NCI-H146 treated with DMSO at 0.1 percent for 48 hours (cell line): ENCODE data around the gene ADSS2.
"Not testable (repeated sequence)": the region's sequence is repeated elsewhere in the genome, so short reads cannot be mapped to it uniquely, and the experiment has no call there.

ENCODE experiments used
- DNase-seq: peaks from one replicate; lab custom pipeline; 2025; ENCODE audit not compliant: unreplicated experiment; lab: John Stamatoyannopoulos, UW

Gene ADSS2

DNA sequence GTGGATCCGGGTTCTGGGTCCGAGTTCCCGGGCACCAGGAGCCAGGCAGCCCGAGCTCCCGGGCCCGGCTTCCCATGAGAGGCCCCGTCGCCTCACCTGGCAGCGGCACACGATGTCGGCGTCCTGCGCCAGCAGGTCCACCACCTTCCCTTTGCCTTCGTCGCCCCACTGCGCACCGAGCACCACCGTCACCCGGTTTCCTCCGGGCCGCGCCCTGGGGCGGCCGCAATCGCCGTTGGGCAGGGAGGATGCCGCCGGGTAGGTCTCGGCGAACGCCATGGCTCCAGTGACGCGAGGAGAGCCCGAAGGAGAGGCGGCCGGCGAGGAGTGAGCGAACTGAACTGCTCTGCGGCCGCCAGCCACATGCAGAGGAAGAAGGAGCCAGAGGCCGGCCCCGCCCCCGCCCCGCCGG lies at the start of gene ADSS2:
ADSS2 (minus strand) TSS at position 371 of the 412 bp plus-strand sequence; CDS start at position 279, 92 bp downstream.
- DNase-seq: no peak

DNA sequence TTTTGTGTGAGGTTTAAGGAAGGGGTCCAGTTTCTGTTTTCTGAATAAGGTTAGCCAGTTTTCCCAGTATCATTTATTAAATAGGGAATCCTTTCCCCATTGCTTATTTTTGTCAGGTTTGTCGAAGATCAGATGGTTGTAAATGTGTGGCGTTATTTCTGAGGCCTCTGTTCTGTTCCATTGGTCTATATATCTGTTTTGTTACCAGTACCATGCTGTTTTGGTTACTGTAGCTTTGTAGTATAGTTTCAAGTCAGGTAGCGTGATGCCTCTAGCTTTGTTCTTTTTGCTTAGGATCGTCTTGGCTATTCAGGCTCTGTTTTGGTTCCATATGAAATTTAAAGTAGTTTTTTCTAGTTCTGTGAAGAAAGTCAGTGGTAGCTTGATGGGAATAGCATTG lies 48.8 kb upstream of the ADSS2 start:
- DNase-seq: not testable (repeated sequence)

DNA sequence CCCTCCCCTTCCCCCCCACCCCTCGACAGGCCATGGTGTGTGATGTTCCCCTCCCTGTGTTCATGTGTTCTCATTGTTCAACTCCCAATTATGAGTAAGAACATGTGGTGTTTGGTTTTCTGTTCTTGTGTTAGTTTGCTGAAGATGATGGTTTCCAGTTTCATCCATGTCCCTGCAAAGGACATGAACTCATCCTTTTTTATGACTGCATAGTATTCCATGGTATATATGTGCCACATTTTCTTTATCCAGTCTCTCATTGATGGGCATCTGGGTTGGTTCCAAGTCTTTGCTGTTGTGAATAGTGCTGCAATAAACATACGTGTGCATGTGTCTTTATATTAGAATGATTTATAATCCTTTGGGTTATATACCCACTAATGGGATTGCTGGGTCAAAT lies 47.8 kb upstream of the ADSS2 start:
- DNase-seq: not testable (repeated sequence)

DNA sequence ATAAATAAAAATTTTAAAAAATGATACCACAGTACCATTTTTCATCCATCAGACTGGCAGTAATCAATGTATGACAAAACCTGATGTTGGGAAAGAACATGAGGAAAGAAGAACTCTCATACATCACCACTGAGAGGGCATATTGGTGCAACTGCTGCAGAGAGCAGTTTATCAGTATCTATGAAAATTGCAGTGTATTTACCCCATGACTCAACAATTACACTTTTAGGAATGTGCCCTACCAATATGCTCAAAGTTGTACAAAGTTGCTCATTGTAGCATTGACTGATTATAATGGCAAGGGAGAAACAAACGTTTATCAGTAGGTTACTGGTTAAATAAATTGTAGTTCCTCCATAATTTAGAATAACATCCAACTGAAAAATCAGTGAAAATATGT lies 46.1 kb upstream of the ADSS2 start:
- DNase-seq: no peak

DNA sequence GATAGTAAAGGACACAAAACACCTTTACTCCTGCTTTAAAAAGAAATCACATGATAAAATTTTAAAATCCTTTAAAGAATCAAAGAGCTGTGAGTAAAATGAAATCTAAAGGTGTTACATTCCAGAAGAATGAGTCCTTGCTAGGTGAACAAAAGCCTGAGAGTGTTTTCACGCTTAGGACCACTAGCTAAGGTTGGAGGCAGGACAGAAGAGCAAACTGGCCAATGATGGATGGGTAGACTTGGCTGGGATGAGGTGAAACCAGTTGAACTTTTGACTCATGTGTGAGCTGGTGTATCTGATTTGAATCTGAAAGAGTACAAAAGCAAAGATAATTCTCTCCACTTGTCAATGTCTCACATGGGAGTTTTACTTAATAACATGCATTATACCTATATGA lies 44.5 kb upstream of the ADSS2 start:
- DNase-seq: no peak

DNA sequence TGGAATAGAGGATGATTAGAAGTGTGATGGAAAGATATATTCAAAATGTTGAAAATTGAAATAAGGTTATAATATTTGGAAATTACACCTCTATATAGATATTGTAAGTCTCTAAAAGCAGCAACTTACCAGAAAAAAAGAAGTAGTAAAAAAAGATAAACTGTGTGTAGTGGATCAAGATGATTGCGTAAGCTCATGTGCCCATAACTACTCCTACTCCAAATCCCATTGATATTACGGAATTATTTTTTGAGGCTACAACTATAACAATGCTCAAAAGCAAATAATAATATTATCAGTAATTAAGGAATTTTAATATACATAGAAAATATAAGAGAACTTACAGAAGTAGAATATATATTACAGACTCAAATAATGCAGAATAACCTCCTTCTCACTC lies 42.9 kb upstream of the ADSS2 start:
- no peak for DNase-seq

DNA sequence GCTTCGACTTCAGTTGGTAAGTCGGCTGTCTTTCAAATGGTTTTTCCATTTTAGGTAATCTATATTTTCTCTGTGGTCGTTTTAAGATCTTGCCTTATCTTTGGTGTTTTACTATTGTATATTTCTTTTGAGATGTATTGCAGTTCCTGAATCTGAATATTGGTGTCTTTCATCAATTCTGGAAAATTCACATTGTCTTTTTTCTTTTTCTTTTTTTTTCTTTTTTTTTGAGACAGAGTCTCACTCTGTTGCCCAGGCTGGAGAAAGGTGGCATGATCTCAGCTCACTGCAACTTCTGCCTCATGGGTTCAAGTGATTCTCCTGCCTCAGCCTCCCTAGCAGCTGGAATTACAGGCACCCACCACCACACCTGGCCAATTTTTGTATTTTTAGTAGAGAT lies 33.3 kb upstream of the ADSS2 start:
- not testable (repeated sequence) for DNase-seq

DNA sequence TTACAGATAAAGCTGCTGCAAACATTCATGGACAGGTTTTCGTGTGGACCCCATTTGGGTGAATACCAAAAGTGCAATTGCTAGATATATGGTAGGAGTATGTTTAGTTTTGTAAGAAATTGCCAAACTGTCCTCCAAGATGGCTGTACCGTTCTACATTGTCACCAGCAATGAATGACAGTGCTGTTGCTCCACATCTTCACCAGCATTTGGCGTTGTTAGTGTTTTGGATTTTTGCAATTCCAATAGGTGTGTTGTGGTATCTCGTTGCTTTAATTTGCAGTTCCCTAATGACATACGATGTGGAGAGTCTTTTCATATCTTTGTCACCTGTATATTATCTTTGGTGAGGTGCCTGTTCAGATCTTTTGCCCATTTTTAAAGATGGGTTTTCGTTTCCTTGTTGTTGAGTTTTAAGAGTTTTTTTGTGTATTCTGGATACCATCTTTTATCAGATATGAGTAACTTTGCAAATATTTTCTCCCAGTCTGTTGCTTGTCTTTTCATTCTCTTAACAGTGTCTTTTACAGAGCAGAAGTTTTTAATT lies 21.4 kb upstream of the ADSS2 start:
- no peak for DNase-seq

DNA sequence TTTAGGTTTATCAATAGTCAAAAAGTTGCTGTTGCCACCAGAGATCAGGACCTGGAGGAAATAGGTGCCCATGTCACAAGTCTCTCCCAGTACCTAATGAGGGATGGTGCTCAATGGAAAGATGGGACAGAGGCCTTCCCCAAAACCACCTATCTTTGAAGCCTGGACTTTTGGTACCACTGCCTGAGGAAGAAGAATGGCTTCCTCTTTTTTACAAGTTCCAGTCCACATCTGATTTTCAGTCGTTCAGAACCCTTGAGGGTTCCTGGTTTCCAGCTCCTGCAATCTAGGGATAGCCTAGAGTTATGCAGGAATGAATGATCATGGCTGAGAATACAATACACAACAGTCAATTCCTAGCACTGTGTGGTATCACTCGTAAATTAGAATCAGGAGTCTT lies 15.0 kb upstream of the ADSS2 start:
- DNase-seq: no peak

DNA sequence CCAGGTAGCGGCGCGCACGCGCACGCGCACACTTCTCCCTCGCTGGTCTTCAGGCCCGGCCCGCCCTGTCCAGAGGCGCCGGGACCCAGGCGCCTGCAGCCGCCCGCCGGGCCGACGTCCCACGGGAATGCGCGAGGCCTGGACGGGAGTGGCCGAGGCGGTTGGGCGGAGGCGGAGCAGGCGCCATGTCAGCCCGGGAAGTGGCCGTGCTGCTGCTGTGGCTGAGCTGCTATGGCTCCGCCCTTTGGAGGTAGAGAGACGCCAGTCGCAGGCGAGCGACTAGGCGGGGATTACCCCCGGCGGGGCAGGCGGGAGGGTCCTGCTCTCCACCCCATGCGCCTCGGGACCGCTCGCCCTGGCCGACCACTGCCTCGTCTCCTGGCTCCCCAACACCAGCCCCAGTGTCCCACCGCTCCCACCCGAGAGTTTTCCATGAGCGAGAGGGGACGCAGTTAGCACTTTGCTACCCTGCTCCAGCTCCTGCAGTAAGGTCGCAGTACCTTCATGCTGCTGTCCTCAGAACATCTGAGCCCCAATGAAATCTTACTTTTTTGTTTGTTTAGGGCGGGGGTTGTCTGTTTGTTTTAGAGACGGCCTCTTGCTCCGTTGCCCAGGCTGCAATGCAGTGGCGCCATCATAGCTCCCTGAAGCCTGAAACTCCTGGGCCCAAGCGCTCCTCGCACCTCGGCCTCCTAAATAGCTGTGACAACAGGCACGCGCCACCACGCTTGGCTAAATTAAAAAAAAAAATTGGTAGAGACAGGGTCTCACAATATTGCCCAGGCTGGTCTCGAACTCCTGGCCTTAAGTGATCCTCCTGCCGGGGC lies 9.7 kb upstream of the ADSS2 start, which contains the start of gene CATSPERE:
CATSPERE (plus strand) TSS at position 29 of the 827 bp plus-strand sequence; CDS start at position 186, 157 bp downstream.
- peak; percentile 92 for DNase-seq

DNA sequence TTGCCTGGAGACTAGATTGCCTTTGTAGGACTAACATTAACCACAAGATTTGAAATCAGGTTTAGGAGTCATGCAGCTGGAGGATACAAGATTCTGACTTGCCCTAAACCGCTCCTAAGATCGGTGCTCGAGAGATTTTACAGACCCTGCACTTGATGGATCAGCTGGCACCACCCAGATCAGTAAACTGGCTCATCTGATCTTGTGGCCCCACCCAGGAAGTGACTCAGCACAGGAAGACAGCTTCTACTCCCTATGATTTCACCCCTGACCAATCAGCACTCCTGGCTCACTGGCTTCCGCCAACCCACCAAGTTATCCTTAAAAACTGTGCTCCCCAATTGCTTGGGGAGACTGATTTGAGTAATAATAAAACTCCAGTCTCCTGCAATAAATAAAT lies 8.5 kb upstream of the ADSS2 start:
- DNase-seq: no peak

DNA sequence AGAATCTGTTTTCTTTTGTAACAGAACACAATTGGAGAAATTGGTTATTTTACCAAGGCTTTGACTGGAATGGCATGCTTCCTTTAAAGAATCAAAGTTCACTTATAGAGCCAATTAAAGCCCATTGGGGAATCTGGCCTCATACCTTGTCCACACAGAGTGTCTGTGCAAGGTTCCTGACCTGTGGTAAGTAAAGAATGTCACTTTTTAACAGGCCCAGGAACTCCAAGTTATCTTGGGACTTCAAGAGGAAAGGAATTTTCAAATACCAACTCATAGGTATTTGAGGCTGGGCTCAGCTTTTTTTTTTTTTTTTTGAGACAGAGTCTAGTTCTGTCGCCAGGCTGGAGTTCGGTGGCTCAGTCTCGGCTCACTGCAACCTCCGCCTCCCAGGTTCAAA lies 7.1 kb upstream of the ADSS2 start:
- no peak for DNase-seq

DNA sequence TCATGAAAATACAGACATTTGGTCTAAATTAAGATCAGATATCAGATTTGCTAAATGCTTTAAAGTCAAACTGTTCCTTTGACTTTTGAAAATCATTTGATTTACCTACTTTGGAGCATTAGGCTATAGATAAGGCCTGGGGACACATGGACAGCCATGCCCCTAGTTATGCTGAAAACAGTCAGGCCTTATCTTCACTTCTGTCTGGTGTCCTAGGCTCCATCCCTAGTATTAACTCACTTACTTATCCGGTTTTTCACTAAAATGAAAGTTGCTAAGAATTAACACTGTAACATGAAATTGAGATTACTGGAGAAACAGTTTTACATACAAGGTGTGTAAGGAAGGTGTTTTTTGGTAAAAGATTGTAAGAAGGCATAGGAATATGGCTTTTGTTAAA lies 4.9 kb upstream of the ADSS2 start:
- no peak for DNase-seq

DNA sequence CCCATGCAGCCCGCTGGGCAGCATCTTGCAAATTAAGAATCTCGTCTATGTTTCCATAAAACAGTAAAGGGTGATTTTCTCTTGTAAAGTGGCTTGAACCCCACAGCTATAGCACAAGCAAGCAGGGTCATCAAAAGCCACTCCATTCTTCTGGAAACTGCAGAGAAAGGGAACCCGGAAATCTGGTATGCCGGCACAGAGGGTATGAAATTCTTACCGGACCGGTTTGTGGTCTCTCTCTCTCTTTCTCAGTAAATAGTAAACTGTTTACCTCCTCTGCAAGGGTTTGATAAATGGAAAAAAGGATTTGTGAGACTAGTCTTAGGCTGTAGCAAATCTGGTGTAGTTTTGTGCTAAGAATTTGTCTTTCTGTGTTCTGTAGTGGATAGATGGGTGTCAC lies 2.7 kb upstream of the ADSS2 start:
- DNase-seq: no peak

DNA sequence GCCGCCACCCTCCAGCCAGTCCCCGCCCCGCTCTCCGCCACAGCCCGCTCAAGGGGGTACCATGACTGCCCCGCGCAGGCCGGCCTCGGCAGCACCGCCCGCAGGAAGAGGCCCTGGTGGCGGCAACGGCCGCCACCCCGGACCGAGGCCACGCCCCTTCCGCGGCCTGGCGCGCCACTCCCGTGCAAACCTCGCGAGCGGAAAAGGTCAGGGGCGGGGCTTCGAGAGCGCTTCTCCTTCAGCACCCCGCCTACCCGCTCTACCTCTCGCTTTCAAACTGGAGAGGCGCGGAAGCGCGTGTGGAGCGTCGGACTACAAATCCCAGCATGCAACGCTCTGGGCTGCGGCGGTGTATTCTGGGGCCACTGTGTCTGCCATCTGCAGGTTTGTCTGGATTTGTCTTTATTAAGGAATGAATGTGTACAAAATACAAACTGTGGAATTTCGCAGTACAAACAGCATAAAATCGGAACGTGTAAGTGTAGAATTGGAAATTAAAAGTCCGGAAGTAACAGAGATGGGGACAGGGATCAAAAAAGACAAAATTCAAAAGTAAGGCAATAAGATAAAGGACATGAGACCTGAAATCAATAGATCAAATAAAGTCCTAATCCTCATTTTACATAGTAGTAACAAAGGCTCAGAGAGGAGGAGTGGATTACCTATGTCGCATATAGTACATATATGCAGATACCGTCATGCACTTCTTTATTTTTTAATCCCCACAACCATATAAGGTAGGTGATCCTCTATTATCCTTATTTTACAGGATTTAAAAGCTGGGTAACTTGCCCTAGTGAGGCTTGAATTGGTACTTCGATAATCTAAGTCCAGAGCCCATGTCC lies 464 bp upstream of the ADSS2 start:
- DNase-seq: peak; percentile 99

DNA sequence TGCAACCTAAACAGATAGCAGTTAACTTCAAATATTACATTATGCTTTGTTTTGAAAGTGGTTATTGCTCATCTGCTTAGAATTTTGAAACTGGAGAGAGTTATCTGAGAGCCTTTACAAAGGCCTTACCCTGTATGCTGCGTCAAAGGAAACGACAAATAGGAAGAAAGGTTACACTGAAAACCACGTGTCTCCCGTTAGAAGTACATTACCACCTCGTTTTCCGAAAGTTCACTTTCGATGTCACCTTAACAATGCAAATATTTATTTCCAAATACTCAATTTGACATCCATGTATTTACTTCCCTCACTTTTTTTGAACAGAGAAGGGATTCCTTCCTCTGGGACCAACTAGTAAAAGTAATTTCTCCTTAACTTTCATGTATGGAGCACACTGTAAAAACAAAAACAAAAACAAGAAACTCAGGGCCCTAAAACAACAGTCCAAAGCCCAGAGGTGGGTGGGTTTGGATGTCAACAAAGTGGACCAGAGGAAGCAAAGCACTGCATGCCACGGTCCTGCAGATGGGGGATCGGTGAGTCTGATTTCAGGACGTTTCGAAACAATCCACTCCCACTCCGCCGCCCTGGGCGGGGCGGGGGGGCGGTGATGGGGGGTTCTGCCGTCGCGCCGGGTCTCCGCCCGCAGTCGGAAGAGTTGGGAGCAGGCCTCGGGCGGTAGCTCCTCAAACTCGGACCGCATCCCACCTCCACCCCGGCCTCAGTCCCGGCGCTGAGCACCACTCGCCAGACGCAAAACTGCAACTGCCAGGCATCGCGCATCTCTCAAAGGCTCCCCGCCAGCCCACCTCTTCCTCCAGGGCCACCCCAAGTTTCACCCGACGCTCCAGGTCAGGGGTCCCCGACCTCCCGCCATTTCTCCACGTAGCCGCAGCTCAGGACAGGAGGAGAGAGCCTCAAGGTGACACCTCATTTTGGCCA lies 841 bp downstream of the ADSS2 start:
- peak; percentile 25 for DNase-seq

DNA sequence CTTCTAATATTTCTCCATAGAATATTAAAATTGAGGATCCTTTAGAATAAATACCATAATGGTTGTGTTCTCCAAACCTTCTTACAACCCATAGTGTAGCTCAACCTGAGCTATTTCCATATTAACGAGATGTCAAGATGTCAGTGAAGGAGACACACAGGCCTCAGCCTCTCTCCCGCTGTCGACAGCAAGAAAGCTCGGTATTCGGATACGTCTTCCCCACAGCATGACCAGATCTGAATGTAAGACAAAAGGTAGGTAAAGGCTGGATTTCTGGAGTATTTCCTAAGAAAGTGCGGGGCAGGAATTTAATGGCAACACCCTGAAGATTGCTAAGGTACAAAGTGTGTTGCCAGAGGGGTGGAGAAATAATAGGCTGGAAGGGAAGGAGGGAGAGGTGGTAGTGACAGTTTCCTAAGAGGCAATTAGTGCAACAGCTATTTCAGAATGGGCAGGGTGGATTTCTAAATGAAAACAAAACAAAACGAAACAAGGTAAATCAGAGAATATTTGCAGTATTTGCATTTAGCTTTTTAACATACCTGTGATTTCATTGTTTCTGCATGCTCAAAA lies 1.7 kb downstream of the ADSS2 start:
- DNase-seq: no peak

DNA sequence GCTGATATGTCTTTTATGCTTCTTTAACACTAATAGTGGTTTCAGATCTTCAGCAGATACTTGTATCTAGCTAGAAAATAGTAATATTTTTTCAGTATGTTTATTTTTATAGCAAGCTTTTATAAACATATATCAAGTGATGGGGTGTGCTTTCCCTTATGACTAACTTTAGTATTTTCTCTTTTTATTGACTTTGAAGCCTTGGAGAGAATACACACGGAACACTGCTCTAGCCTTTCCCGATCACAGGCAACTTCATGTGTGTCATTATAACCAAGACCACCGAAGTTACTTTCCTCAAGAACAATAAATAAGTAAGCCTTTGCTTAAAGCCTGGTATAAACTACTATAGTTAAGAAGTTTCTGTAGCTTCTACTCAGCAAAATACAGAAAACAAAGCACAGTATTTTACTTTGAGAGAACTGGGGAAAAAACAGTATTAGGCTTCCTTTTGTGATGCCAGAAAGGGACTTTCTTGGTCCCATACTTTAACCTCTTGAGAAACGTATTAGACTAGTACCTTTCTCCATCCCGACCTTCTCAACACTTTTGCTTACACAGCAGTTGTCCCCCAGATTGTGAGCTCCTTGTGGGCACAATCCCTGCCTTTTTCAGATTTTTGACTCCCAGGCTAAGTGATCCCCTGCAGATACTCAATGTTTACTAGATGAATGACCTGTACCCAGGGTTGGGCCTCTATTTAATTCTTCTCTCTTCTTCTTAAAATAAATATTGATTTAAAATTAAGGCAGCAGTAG lies 3.3 kb downstream of the ADSS2 start:
- DNase-seq: no peak

DNA sequence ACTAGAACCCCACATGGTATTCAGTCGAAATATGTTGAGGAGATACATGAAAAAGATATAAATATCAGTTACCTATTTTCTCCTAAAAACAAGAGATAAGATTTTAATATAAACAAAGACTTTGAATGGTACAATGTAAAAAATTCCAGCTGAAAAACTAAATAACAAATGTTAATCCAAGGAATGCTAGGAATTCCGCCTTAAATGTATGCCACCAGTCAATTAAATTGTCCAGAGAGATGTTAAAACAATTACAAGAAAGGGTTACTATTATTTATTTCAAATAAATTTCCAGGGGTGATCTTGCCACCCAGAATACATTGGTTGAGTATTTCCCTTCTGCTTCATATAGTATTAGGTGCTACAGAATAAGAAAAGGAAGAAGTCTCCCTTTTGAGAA lies 4.2 kb downstream of the ADSS2 start:
- DNase-seq: no peak

DNA sequence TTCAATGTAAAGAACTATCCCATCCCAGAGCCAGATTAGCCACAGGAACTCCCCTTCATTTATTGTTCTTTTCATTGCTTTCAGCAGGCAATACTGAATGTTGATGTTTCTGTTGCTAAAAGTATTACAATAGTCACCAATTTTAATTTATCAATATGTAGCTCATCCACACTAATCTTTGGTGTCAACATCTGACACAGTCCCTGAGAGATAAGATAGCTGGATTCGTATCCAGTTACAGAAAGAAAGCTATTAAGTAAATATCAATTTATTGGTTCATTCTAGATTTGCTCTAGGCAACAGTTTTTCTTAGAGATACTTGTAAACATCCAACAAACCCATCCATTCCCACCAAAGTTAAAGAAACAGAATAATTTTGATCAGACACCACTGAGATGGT lies 4.7 kb downstream of the ADSS2 start:
- peak; percentile 67 for DNase-seq
